ENCODE results near the gene TSC22D1.

DNA sequence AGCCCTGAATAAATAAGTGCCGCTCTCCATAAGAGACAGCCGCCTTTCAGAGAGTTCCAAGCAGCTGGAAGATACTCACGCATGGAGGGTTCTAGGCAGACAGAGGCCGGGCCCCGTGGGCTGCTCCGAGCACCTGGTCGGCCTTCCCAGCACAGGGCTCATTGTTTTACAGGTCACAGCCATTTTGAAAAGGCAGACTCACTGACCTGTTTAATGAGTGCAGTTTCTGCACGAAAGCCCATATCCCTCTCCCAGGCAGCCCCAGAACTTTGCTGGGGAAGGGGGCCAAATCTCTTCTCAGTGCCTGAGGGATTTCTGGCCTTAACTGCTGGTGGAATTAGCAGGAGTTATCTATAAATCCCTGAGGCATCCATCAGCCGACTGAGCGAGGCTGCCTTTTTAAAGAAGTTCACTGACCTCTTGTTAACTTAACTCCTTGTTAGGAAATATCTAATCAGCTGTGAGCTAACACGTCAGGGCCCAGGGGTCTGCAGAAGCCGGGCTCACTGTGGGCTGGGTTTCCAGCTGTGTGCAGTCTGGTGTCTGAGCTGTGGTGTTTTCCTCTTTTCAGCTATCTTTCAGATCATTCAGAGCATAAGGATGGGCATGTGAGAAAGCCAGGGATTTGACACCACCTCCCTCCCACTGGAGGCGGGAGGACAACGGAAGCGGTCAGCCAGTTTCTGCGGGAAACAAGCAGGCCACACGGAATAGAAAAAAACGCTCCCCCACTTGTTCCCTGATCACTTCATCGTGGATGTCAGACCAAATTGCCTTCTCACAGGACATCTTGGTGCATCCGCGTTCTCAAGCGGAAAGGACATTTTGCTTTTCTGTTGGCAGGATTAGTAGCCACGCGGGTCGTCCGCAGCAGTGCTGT is 179.2 kb downstream of the TSC22D1 start:
- TF ChIP-seq CTCF (IDR thresholded peaks at IDR 0.05) (no peak), EZH2 (IDR thresholded peaks at IDR 0.05) (no peak)

Measured in neural progenitor cell (in vitro differentiated cells).